ENCODE measurements around the gene MISP. TPM values are rescaled to one million over a fixed set of nuclear protein-coding genes. Genes with fewer than 3 reads are reported as not detected.

MISP gene
- total RNA-seq, 1 donor from 2014 or later, result not detected

DNA sequence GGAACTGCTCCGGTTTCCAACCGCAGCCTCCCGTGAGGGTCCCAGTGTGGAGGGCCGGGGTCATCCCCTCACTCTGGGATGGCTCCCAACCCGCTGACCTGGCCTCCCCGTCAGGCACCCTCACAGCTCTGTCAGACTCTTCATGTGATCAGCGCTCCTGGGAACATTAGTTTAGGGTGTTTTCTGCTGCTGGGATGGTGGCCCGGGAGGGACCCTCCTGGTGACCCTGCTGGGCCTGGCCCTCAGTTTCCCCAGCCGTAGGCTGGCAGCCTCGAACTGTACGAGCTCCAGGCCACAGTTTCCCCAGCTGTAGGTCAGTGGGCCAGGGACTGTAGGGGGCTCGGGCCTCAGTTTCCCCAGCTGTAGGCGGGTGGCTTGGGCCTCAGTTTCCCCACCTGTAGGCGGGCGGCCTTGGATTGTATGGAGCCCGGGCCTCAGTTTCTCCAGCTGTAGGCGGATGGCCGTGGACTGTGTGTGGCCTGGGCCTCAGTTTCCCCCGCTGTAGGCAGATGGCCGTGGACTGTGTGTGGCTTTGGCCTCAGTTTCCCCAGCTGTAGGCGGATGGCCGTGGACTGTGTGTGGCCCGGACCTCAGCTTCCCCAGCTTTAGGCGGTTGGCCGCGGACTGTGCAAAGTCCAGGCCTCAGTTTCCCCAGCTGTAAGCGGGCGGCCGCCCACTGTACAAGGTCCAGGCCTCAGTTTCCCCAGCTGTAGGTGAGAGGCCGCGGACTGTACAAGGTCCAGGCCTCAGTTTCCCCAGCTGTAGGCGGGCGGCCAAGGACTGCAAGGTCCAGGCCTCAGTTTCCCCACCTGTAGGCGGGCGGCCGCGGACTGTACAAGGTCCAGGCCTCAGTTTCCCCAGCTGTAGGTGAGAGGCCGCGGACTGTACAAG lies 45.0 kb downstream of the MISP start:
- Histone ChIP-seq H3K9me3 (no peaks in the 10 kb centered on the region), H3K36me3 (peaks cover 0 to 5% of the 10 kb centered on the region in 2 donors), H3K27ac (peak overlapping the region in 1 of 2 donors; percentile 80), H3K27me3 (no peaks in the 10 kb centered on the region), H3K4me1 (peaks cover 27 to 37% of the 10 kb centered on the region in 2 donors), H3K4me3 (peak overlapping the region; percentile 68 to 83)
- intact Hi-C loops (cut with DNase I), result loop anchor here (2.0 to 5.0 kb wide), 4 partner anchors 116 to 265 kb away; partner anchors contain the start of genes BSG, CDC34, FSTL3 and R3HDM4
- no peak for DNase-seq (ENCODE audit: low spot score in 2 of 2)
- TF ChIP-seq CTCF (IDR thresholded peaks at IDR 0.05), result no peak

- peak within 1 kb of the TSS; percentile 96 to 98 for H3K4me3 ChIP-seq
- no peaks in the 10 kb centered on the region for H3K27me3 ChIP-seq
- peak within 1 kb of the TSS; percentile 84 to 99 for H3K27ac ChIP-seq
- intact Hi-C loops (cut with DNase I), result loop anchor here (1.0 to 5.0 kb wide), 6 partner anchors 115 to 266 kb away; partner anchors contain the start of genes BSG, CDC34, FSTL3 and R3HDM4
- no peak for TF ChIP-seq CTCF (IDR thresholded peaks at IDR 0.05)
- no peaks in the 10 kb centered on the region for H3K9me3 ChIP-seq
- H3K4me1 ChIP-seq, result peaks cover 34 to 46% of the 10 kb centered on the region in 2 donors
- DNase-seq (ENCODE audit: low spot score in 2 of 2), result peak; percentile 100
- H3K36me3 ChIP-seq, result peaks cover 0 to 5% of the 10 kb centered on the region in 2 donors
Observed at GRCh38 chr19:796692-797527, 46.0 kb downstream of the MISP start, which contains the start of gene PTBP1. TSS of gene PTBP1 (plus strand) at chr19:797452. CDS start at chr19:797498, 46 bp downstream.

DNA sequence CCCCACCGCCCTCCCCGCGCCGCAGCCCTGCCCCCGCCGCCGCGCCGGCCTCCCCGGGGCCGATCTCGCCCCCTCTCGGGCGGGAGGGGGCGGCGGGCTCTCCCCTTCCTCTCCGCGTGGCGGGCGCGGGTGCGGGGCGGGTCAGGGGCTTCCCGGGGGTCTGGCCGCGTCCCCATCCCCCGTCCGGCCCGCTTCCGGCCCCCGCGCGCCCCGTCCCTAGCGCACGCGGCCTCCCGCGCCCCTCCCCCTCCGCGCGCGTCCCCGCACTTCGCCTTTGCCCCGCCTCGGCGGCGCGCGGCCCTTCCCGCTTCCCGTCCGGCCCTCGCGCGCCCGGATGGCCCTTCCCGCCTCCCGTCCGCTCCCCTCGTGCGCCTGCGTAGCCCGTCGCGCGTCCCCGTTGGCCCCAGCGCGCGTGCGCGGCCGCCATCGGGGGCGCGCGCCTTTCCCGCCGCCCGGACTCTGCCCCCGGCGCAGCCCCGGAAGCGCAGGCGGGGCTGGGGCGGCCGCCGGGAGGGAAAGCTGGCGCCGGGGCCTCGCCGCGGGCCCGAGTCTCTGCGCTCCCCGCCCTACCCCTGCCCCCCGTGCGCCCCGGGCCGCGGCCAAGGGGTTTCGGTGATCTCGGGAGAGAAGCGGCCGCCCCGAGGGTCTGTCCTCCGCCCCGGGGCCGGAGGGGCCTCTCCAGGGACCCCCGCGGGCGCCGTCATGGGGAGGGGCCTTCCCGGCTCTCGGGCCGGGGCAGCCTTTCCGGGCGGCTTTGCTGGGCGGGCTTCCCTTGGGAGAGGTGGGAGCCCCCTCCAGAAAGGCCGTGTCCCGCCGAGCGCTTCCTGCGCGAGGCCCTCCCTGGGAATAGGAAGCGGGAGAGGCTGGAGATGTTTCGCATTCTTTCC lies 46.9 kb downstream of the MISP start:
- Histone ChIP-seq H3K27me3 (no peaks in the 10 kb centered on the region), H3K27ac (peak overlapping the region; percentile 84 to 99), H3K9me3 (no peaks in the 10 kb centered on the region), H3K36me3 (peaks cover 0 to 5% of the 10 kb centered on the region in 2 donors), H3K4me3 (peak overlapping the region; percentile 96 to 98), H3K4me1 (peaks cover 41 to 54% of the 10 kb centered on the region in 2 donors)
- TF ChIP-seq CTCF (IDR thresholded peaks at IDR 0.05), result peak in 1 of 3 experiments; percentile 23
- peak in 1 of 2 donors; percentile 93 for DNase-seq (ENCODE audit: low spot score in 2 of 2)
- intact Hi-C loops (cut with DNase I), result loop anchor here (1.0 to 5.0 kb wide), 6 partner anchors 115 to 267 kb away; partner anchors contain the start of genes BSG, CDC34, FSTL3 and R3HDM4

- Histone ChIP-seq H3K4me3 (peak overlapping the region; percentile 96 to 98), H3K36me3 (peaks cover 5 to 9% of the 10 kb centered on the region in 2 donors), H3K9me3 (no peaks in the 10 kb centered on the region), H3K27me3 (no peaks in the 10 kb centered on the region), H3K4me1 (peaks cover 41 to 59% of the 10 kb centered on the region in 2 donors), H3K27ac (peak overlapping the region; percentile 84 to 99)
- no peak for DNase-seq (ENCODE audit: low spot score in 2 of 2)
- intact Hi-C loops (cut with DNase I), result loop anchor here (5.0 kb wide), 2 partner anchors 114 to 226 kb away; partner anchors contain the start of genes BSG and R3HDM4
- TF ChIP-seq CTCF (IDR thresholded peaks at IDR 0.05), result no peak
Observed at GRCh38 chr19:798415-799075, 47.6 kb downstream of the MISP start.
